T-helper 1 cell treated with Interleukin-12 subunit alpha and Interleukin-12 subunit beta and Interleukin-4 antibody, amounts not matched to agents 30 μg/mL and 1 μg/mL, for 36 hours (primary cell): ENCODE measurements around the gene GAS7.

Experiments
- H3K27ac Mint-ChIP-seq: one replicate; pipeline ENCODE4 v1.8.0; 2021; ENCODE audit warnings: mild to moderate bottlenecking, mixed read lengths
- H3K27me3 Mint-ChIP-seq: one replicate; pipeline ENCODE4 v1.8.0; 2021; ENCODE audit warnings: low read depth, mixed read lengths
- H3K36me3 Mint-ChIP-seq: one replicate; pipeline ENCODE4 v1.8.0; 2021; ENCODE audit warnings: low read depth, mixed read lengths
- H3K4me1 Mint-ChIP-seq: one replicate; pipeline ENCODE4 v1.8.0; 2021; ENCODE audit warnings: low read depth, mixed read lengths
- H3K4me3 Mint-ChIP-seq: one replicate; pipeline ENCODE4 v1.8.0; 2021; ENCODE audit warnings: mild to moderate bottlenecking, moderate library complexity, mixed read lengths
- H3K9me3 Mint-ChIP-seq: one replicate; pipeline ENCODE4 v1.8.0; 2021; ENCODE audit warnings: mixed read lengths

Gene GAS7

DNA sequence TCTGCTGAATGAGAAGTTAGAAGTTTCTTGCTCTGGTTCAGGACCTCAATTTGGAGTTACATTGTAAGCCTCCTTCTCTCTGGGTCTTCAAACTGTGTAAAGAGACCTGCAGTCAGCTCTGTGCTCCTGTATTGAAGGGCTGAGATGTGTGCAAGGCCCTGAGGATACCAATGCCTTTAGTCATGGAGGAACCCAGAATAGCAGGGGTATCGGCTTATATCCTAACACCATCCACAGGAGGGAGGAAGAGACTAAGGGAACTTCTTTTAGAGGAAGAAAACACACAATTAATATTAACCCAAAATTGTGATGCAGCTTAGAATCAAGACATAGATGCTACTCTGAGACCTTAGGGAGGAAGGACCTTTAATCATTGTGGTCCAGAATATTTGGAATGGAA lies 336.2 kb downstream of the GAS7 start:
- Mint-ChIP-seq H3K27ac (no peak overlapping the region), H3K4me3 (no peak overlapping the region), H3K9me3 (peaks cover 13% of the 10 kb centered on the region), H3K4me1 (no peaks in the 10 kb centered on the region), H3K36me3 (no peaks in the 10 kb centered on the region), H3K27me3 (no peaks in the 10 kb centered on the region)

DNA sequence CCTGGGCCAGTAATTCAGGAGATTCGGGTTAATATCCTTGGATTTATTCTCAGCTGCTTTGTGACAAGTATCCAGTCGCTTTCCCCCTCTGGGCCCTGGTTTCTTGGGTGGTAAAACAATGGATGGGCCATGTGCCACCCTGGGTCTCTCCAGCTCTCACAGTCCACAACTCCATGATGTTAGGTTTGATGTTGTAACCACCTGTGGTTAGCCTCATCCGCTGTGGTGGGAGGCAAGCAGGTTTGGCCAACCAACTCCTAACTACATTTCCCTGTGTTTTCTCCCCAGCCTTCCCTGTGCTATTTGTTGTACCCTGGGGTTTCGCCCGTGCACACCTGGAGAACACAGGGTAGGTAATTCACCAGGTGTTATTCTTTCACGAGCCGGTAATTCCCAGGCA lies 337.6 kb downstream of the GAS7 start:
- no peaks in the 10 kb centered on the region for H3K27me3 Mint-ChIP-seq
- no peaks in the 10 kb centered on the region for H3K4me1 Mint-ChIP-seq
- no peaks in the 10 kb centered on the region for H3K36me3 Mint-ChIP-seq
- no peak overlapping the region for H3K4me3 Mint-ChIP-seq
- peaks cover 13% of the 10 kb centered on the region for H3K9me3 Mint-ChIP-seq
- no peak overlapping the region for H3K27ac Mint-ChIP-seq
